ENCODE data around the gene GRIK5.

GRIK5 gene

DNA sequence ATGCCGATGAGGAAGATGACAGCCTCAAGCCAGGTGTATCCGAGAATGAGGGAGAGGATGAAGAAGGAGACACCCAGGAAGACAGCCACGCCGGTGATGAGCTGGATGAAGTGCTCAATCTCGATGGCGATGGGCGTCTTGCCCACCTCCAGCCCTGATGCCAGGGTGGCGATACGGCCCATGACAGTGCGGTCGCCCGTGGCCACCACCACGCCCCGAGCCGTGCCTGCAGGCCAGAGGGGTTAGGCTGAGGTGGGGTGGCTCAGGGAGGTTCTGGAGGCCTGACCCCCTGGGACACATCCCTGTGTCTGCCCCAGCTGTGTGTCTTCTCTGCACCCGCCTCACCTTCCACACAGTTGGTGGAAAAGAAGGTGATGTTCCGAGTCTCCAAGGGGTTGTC lies 85.0 kb downstream of the GRIK5 start:
- no peak for DNase-seq

DNA sequence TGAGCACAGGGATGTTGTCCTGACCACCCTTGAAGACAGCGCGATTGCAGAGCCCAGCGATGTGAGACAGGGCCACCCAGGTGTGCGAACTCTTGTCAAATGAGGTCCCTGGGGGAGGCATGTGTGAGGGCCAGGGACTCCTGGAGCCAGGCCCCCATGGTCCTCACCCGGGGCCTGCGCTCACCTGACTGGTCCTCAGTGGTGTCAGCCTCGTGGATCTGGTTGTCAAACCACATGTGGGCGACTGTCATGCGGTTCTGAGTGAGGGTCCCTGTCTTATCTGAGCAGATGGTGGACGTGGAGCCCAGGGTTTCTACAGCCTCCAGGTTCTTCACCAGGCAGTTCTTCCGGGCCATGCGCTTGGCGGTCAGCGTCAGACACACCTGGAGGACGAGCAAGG lies 88.3 kb downstream of the GRIK5 start:
- DNase-seq, result no peak

DNA sequence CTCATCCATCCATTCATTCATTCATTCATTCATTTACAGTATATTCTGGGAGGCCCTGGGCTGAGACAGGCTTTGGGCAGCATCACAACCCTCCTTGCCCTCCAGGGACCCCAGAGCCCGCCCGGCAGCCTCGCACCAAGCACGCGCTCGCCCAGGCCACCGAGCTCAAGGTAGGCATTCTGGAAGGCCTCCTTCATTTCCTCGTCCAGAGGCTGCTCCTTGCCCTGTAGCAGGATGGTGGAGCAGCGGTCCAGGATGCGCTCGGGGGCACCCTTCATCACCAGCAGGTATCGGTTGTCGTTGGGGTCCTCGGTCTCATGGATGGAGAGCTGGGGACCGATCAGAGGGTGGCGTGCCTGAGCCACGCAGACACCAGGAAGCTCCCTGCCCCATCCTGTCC lies 91.5 kb downstream of the GRIK5 start:
- no peak for DNase-seq

DNA sequence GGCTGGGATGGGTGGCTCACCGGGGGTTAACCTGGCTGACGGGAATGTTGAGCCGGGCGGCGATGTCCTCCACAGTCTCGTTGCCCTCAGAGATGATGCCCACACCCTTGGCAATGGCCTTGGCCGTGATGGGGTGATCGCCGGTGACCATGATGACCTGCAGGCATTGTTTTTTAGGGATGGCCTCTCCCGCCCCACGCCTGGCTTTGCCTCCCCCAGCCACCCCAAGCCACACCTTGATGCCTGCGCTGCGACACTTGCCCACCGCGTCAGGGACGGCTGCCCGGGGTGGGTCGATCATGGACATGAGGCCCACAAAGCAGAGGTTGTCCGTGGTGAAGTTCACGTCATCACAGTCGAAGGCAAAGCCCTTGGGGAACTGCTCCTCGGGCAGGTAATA lies 92.1 kb downstream of the GRIK5 start:
- no peak for DNase-seq

DNA sequence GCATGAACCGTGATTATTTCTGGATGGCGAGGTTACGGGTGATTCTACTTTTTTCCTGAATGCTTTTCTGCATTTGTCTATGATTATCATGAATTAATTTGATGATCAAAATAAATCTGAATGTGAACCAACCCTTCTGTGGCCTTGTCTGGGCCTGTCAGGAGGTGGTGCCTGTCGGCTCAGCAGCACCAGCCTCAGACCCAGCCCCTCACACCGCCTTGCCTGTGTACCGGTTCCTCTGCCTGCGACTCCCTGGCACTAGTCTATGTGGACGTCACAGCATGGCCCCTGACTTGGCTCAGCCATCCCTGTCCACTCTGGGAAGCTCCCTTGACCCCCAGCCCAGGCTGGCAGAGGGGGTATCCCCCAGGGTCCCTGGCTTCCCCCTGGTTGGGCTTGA lies 95.4 kb downstream of the GRIK5 start:
- no peak for DNase-seq

DNA sequence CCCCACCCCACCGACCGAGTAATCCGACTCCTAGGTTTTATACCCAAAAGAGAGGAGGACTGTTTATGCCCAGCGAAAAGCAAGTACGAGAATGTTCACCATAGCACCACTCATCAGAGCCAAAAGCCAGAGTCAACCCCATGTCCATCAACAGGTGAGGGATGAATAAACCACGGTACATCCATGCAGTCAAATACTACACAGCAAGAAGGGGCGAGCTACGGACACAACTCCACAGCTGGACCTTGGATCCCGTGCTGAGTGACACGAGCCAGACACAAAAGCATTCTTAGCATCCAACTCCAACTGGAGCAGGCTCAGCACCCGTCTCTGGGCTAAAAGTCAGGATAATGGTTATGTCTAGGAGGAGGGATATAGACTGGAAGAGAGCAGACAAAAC lies 98.6 kb downstream of the GRIK5 start:
- DNase-seq, result no peak

DNA sequence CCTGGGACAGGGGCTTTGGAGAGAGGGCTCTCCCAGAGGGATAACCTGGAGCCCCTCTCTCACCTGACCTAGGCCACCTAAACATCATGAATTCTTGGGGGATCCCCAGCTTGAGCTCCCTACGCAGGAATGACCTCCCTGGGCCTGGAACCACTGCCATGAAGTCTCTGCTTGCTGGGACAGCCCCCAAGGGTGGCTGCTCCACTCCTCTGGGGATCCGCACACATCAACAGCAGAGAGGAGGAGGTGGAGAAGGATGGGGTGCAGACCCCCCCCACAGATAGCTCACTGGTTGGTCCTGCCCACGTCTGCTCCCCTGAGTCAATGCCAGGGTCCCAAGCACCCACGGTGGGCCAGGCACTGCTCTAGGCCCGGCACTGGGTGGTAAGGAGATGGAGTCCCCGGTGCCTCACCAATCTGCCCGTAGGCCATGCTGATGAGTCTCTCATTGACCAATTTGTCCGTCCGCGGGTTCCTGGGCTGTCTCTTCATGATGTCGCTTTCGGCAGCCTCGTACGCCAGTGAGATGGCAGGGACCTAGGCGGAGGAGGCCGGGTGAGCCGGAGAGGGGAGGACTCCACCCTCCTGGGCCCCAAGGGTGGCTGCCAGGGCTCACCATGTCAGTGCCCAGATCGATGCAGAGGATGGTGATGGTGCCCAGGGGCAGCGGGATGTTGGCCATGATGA lies 100.1 kb downstream of the GRIK5 start:
- DNase-seq, result no peak

DNA sequence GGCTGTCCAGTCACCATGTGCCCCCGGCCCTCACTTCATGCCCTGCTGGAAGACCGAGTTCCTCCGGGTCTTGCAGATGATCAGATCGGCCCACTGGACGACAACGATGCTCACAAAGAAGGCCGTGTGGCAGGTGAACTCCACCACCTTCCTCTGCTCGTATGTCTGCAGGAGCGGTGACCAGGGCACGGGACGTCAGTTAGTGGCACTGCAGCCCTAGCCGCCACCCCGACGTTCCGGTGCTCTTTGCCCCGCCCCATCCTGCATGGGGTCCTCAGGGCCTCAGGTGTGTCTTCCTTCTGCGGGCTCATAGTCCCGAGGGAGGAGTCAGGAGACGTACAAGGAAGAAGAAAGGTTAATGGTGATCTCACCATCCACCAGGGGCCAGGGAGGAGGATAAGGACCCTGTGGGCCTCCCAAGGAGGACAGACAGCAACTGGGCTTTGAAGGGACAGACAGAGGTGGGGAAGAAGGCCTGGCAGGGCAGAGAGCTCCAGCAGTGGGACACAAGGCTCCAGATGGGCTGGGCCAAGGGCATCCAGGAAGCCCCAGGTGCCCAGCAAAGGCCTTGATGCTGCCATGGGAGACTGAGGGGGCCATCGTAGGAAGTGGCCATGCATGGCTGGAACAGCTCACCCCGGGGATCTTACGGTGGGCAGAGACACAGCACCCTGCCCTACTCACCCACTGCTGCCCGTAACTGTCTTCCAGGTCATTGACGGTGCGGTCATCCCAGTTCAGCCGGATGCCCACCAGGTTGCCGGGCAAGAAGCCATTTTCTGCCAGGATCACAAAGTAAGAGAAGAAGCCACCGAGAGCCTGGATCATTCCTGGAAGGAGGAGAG lies 101.0 kb downstream of the GRIK5 start:
- no peak for DNase-seq

DNA sequence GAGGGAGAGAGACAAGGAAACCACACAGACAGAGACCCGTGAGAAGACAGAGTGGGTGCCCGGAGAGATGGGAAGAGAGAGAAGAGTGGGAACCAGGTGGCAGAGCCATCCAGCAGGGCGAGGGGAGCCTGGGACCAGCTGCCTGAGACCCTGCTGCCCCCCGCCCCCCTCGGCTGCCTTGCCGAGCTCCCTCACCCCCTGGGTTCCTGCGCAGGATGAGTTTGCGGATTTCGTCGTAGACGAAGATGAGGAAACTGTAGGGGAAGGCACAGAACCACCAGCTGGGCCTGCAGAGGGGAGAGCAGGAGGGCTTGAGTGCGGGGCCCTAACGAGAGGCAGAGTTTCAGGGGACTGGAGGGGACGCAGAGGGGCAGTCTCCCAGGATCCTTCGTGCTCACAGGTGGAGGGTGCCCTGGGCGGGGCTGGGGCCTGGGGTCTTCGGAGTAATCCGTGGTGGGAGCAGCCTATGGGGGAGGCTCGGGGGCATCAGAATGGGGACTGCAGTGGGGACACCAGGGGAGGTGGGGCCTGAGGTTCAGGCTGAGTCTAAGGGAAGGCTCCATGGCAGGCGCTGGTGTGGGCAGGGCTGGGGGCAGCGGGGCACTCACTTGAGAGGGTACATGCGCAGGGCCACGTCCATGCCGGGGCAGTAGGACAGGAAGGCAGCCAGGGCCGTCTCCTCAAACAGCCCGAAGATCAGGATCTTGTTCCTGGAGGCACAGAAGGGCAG lies 102.8 kb downstream of the GRIK5 start:
- DNase-seq, result no peak

DNA sequence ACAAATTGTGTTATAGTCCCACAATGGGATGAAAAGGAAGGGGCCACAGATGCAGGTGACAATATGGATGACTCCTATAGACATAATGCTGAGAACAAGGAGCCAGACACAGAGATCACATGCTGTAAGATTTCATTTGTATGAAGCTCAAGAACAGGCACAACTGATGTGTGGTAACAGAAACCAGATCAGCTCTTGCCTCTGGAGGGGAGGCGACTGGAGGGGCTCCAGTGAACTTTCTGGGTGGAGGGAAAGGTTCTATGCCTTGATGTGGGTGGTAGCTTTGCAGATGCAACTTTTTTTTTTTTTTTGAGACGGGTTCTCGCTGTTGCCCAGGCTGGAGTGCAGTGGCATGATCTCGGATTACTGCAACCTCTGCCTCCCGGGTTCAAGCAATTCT lies 104.9 kb downstream of the GRIK5 start:
- DNase-seq, result no peak

DNA sequence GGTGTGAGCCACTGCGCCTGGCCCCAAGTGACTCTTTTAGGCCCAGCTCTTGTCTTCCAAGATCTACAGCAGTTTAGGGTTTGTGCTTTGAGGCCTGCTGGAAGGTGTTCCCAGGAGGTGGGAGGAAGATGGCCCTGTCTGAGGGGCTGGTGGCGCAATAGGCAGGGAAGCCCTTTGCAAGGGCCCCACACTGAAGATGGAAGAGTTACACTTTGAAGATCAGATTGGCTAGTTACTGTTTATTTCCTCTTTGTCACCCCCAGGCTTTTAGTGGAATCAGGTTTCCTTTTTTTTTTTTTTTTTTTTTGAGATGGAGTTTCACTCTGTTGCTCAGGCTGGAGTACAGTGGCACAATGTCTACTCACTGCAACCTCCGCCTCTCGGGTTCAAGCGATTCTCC lies 109.0 kb downstream of the GRIK5 start:
- no peak for DNase-seq

DNA sequence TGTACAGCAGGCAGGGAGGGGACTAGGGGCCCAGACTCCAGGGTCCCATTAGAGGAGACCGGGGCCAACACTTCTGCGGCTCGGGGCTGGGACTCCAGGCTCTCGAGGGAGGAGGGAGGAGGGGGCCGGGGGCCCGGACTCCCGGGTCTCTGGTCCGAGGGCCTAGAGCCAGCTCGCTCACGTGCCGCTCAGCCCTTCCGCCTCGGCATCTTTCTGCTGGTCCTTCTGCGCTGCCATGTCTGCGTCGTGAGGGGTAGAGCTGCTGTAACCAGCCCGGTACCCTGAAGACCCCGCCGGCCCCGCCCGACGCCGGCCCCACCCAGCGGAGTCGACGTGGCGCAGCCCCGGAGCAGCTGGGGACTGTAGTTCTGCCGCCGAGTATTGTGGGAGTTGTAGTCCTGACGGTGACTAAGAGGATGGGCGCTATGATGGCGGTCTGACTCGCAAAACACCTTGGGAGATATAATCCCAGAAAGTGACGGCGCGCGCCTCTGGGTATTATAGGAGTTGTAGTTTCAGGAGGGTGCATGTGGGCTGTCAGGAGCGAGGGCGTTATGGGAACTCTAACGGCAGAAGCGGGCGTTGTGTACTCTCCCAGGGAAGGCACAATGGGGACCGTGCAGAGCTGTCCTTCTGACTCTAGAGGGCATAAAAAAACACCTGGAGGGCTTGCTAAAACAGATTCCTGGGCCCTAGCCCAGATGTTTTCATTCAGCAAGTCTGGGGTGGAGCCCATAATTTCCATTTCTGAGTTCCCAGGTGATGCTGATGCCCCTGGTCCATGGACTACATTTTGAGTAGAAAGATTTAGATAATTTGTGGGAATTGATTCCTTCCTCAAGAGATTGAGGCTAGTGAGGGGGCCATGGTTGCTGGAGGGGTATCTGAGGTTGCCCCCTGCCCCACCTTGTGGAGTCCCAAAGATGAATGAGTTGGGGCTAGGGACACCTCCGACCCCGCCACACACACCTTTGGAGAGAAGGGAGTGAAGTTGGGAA lies 110.7 kb downstream of the GRIK5 start, which contains the start of gene RABAC1:
Gene RABAC1 (minus strand): TSS at position 266 of the 998 bp plus-strand sequence. CDS start 29 bp downstream, at position 237.
- peak; percentile 94 for DNase-seq

DNA sequence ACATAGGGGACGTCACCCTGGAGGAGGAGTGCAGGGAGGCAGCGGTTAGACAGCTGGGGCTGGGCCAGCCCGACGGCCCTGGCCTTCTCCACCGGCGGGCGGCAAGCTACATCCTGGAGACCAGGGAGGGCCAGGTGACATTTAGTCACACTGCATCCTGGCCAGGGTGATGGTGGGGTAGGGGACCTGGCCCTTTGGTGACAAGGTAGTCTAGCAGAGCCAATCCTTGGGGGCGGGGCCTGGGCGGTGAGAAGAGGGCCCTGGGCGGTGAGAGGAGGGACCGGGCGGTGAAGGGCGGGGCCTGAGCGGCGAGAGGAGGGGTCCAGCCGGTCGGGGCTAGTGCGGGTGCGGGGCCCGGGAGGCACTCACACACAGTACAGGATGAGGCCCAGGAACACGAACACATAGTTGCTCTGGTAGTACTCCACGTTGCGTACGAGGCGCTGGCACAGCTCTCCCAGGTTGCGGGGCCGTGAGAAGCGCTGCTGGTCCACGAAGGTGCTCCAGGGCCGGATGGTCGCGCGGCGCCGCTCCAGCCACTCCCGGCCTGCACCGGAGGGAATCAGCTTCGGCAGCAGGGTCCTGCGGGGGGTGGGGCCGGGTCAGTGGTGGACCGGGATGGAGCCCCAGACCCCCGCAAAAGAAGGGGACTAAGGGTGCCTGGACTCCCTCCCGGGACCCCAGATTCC lies 111.5 kb downstream of the GRIK5 start:
- DNase-seq, result peak; percentile 25

DNA sequence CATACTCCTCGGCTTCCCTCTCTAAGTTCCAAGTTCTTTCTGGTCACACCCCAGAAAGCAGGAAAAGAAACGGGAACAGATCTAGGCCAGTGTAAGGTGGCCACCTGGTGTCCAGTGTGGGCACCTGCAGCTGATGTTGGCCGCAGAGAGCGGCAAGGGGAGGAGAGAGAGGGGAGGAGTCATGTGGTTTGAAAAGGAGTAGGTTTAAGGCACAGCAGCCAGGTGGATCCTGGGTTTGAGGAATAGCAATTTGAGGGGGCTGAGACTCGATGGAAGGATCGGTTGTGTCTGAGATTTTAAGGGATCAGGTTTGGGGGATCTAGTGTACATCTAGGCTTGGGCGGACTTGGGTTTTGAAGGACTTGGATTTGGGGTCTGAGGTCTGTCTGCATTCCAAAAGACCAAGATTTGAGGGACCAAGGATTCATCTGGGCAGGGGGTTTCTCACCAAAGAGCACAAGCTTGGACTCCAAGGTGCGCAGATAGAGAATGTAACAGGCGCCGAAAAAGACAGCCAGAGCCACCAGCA lies 112.1 kb downstream of the GRIK5 start:
- DNase-seq, result peak; percentile 32

DNA sequence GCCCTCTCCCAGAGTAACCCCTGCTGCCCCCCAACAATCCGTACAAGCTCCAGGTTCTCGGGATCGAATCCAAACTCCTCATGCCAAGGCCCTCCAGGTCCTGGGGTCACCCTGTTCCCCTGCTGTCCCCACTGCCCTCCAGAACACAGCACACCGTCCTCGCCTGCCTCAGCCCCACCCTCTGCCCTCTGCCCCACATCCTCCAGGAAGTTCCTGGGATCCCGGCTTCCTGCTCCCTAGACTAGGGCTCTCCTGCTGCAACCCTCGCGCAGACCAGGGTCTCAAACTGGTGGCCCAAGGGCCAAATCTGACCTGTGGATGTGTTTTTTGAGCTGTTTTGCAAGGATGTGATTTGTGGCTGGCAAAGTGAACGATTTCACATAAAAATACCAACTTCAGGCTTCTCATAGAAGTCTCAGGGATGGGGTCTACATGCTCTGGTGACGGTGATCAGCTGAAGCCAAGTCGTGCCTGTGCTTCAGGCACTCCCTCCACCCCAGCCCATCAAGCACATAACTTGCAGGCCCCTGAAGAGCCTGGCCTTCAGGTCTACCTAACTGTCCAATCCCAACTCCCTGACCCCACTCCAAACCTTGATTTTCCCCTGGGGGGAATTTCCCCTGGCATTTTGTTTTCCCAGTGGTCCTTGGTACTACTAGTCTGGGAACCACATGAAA lies 112.7 kb downstream of the GRIK5 start:
- no peak for DNase-seq

DNA sequence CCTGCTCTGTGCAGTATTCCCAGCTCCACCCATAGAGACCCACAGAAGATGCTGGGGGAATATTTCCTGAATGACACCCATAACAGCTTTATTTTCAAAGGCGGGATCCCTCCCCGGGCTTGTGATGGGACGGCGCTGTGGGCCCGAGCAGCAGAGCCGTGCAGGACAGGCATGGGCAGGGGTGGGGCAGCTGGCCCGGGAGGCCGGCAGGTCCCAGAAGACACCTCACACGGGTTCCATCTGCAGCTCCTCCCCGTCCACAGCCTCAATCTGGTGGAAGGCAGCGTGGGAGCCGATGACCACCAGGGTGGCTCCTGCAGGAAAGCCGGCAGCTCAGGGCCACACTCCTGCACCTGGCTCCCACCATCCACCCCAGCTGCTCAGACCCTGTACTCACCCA lies 113.4 kb downstream of the GRIK5 start:
- no peak for DNase-seq

DNA sequence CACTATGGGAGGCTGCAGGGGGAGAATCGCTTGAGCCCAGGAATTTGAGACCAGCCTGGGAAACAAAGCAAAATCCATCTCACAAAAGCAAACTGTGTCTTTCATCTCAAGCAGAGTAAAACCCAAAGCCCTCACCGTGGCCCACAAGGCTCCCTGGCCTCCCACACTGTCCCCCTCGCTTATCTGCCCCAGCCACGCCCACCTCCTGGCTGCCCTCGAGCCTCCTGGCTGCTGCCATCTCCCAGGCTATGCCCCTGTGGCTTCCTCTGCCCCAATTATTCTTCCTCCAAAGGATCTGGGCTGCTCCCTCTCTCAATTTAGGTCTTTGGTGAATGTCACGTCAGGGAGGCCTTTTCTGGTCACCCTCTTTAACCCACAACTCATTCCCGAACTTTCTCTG lies 114.5 kb downstream of the GRIK5 start:
- no peak for DNase-seq

DNA sequence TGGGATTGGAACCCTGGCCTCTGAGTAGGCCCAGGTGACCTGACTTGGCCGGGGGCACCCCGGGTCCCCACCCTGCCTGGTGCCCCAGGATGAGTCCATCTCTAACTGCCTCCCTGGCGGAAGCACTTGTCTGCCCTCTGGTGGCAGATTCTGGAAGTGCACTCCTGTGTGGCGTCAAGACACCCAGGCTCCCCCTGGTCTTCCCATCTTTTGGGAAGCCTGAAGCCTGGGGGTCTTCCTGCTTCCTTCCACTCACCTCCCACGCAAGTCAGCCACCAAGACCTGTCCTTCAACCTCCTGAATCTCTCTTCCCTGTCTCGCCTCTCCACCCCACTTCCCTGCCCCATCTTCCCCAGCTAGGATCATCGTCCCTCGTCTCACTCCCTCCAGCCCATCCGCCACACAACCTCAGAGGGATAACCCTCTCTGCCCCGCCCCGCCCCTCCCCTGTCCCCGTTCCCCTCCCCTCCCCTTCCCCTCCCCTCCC lies 118.3 kb downstream of the GRIK5 start:
- DNase-seq, result peak; percentile 70
